ENCODE data around the gene DIPK1A. TPM values are rescaled to one million over a fixed set of nuclear protein-coding genes. Genes with fewer than 3 reads are reported as not detected.

Gene DIPK1A
- total RNA-seq, 1 donor from 2014 or later: 4.6 TPM

- no peak for TF ChIP-seq CTCF (IDR thresholded peaks at IDR 0.05)
- DNase-seq: no peak
- Histone ChIP-seq H3K27ac (no peak overlapping the region), H3K27me3 (no peaks in the 10 kb centered on the region), H3K9me3 (no peaks in the 10 kb centered on the region), H3K4me1 (no peaks in the 10 kb centered on the region), H3K4me3 (no peak overlapping the region), H3K36me3 (no peaks in the 10 kb centered on the region)
- ATAC-seq: no peak
- intact Hi-C loops (cut with DNase I): no loop called here
These were observed 39.9 kb downstream of the DIPK1A start for GRCh38 chr1:92921031-92922023.

GRCh38 chr1:92916899-92917298, 44.4 kb downstream of the DIPK1A start:
- Histone ChIP-seq H3K36me3 (no peaks in the 10 kb centered on the region), H3K27ac (no peak overlapping the region), H3K4me3 (no peak overlapping the region), H3K4me1 (no peaks in the 10 kb centered on the region), H3K9me3 (no peaks in the 10 kb centered on the region), H3K27me3 (no peaks in the 10 kb centered on the region)
- TF ChIP-seq CTCF (IDR thresholded peaks at IDR 0.05): no peak
- no peak for DNase-seq
- no peak for ATAC-seq
- intact Hi-C loops (cut with DNase I): no loop called here

GRCh38 chr1:92915547-92915946, 45.7 kb downstream of the DIPK1A start:
- Histone ChIP-seq H3K9me3 (no peaks in the 10 kb centered on the region), H3K27ac (no peak overlapping the region), H3K4me1 (no peaks in the 10 kb centered on the region), H3K36me3 (no peaks in the 10 kb centered on the region), H3K27me3 (no peaks in the 10 kb centered on the region), H3K4me3 (no peak overlapping the region)
- no peak for TF ChIP-seq CTCF (IDR thresholded peaks at IDR 0.05)
- ATAC-seq (no peak), DNase-seq (no peak)
- intact Hi-C loops (cut with DNase I): no loop called here

GRCh38 chr1:92913093-92913819, 48.0 kb downstream of the DIPK1A start:
- H3K4me3 ChIP-seq: no peak overlapping the region
- no peak for DNase-seq
- no peaks in the 10 kb centered on the region for H3K9me3 ChIP-seq
- H3K27me3 ChIP-seq: no peaks in the 10 kb centered on the region
- intact Hi-C loops (cut with DNase I): no loop called here
- H3K36me3 ChIP-seq: no peaks in the 10 kb centered on the region
- ATAC-seq: no peak
- H3K4me1 ChIP-seq: no peaks in the 10 kb centered on the region
- H3K27ac ChIP-seq: no peak overlapping the region
- no peak for TF ChIP-seq CTCF (IDR thresholded peaks at IDR 0.05)

- H3K9me3 ChIP-seq: no peaks in the 10 kb centered on the region
- TF ChIP-seq CTCF (IDR thresholded peaks at IDR 0.05): no peak
- H3K4me1 ChIP-seq: no peaks in the 10 kb centered on the region
- intact Hi-C loops (cut with DNase I): no loop called here
- ATAC-seq: no peak
- no peak overlapping the region for H3K4me3 ChIP-seq
- no peaks in the 10 kb centered on the region for H3K36me3 ChIP-seq
- DNase-seq: no peak
- H3K27me3 ChIP-seq: no peaks in the 10 kb centered on the region
- no peak overlapping the region for H3K27ac ChIP-seq
These were observed 51.2 kb downstream of the DIPK1A start for GRCh38 chr1:92910081-92910480.
